ENCODE measurements around the gene CDK6. TPM values are rescaled to one million over a fixed set of nuclear protein-coding genes. Genes with fewer than 3 reads are reported as not detected.

The CDK6 gene
- total RNA-seq, 1 donor from 2014 or later, result 23.3 TPM

DNA sequence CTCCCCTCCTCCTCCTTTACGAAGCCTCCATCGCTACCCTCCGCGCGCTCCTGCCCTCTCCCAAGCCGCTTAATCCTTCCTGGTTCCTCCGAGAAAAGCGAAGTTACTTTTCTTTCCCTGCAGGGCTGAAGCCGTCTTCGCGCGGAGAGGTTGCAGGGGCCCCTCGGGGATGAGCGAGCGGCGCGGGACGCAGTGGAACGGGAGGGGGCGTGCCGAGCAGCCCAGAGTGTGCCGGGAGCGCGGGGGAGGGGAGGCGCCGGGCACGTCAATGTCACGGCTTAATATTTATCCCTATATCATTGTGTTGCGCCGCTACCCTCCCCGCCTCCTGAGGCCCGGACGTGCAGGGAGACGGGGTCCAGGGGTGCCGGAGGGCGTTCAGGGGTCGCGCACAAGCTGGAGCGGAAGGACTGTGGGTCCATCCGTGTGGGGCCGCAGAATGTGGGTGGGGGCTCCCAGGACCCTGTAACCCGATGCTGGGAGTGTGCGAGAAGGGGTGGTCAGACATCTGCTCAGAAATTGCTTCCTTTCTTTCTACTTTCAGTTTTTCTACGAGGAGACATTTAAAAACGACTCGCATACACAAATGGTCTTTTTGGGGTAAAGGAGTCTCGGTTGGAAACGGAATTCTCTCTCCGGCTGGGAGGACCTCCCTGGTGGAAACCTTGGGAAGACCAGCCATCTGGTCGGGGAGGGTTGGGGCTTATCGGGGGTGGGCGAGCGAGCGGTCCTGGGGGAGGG is 2.4 kb downstream of the CDK6 start:
- TF ChIP-seq, protein P1, sequence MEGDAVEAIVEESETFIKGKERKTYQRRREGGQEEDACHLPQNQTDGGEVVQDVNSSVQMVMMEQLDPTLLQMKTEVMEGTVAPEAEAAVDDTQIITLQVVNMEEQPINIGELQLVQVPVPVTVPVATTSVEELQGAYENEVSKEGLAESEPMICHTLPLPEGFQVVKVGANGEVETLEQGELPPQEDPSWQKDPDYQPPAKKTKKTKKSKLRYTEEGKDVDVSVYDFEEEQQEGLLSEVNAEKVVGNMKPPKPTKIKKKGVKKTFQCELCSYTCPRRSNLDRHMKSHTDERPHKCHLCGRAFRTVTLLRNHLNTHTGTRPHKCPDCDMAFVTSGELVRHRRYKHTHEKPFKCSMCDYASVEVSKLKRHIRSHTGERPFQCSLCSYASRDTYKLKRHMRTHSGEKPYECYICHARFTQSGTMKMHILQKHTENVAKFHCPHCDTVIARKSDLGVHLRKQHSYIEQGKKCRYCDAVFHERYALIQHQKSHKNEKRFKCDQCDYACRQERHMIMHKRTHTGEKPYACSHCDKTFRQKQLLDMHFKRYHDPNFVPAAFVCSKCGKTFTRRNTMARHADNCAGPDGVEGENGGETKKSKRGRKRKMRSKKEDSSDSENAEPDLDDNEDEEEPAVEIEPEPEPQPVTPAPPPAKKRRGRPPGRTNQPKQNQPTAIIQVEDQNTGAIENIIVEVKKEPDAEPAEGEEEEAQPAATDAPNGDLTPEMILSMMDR (IDR thresholded peaks at IDR 0.05; ENCODE audit: unreplicated experiment), result peak; percentile 19
- peak; percentile 53 for DNase-seq (ENCODE audit: low spot score, unreplicated experiment)
- H3K4me3 Mint-ChIP-seq (ENCODE audit: low read depth), result peak overlapping the region; percentile 97
- H3K9me3 Mint-ChIP-seq (ENCODE audit: low read depth), result no peaks in the 10 kb centered on the region
- H3K27ac Mint-ChIP-seq, result peak overlapping the region; percentile 96
- H3K4me1 Mint-ChIP-seq (ENCODE audit: low read depth), result peaks cover 30% of the 10 kb centered on the region
- H3K36me3 Mint-ChIP-seq (ENCODE audit: insufficient read depth), result peaks cover 1% of the 10 kb centered on the region
- peaks cover 21% of the 10 kb centered on the region for H3K27me3 Mint-ChIP-seq

DNA sequence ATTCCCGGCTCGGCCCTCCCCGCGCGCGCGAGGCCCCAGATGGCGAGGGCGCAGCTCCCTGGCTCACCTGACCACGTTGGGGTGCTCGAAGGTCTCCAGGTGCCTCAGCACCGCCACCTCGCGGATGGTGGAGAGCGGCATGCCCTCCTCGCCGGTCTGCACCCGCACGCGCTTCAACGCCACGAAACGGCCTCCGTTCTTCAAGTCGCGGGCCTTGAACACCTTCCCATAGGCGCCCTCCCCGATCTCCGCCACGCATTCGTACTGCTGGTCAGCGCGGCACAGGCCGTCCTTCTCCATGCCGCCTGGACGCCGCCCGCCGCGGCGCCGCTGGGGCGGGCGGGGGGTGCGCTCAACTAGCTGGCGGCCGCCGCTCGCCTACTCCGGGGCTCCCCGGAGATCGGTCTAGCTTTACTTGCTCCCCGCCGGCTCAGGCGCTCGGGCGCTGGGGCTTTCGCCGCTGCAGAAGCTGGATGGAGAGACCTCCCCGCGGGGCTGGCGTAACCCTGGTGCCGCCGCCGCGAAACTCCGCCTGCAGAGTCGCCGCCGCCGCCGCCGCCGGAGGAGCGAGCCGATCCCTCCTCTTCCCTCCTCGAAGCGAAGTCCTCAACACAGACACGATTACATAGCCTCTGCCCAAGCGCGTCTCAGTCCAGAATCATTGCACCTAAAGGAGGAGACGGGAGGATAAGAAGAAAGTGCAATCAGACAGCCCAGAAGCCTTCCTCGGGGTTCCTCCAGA is 3.2 kb downstream of the CDK6 start:
- no peaks in the 10 kb centered on the region for H3K9me3 Mint-ChIP-seq (ENCODE audit: low read depth)
- H3K27ac Mint-ChIP-seq, result peak overlapping the region; percentile 96
- H3K4me3 Mint-ChIP-seq (ENCODE audit: low read depth), result peak overlapping the region; percentile 97
- H3K27me3 Mint-ChIP-seq, result peaks cover 17% of the 10 kb centered on the region
- TF ChIP-seq, protein P1 (IDR thresholded peaks at IDR 0.05; ENCODE audit: unreplicated experiment), result peak; percentile 87
- DNase-seq (ENCODE audit: low spot score, unreplicated experiment), result peak; percentile 77
- peaks cover 30% of the 10 kb centered on the region for H3K4me1 Mint-ChIP-seq (ENCODE audit: low read depth)
- H3K36me3 Mint-ChIP-seq (ENCODE audit: insufficient read depth), result peaks cover 1% of the 10 kb centered on the region

DNA sequence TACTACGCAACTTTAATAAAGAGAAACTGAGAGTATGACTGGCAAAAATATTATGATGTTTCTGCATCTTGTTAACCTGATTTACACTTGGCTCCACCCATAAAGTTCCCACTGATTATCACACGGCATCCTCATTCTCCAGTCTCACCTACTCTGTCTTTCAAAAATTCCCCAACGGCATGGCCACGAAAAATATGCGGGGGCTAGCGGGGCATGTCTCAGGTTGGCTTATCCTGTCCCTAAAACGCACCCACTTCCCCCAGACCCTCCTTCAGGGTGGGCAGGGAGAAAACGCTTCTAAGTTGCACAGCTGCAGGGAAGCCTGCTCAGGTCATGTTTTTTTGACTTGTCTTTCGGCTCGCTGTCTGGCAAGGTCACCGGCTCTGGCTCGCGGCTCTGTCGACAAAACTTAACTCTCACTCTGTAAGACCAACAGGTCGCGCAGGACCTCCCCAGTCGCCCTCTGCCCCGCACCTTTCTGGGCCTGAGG is 3.8 kb downstream of the CDK6 start:
- peaks cover 31% of the 10 kb centered on the region for H3K4me1 Mint-ChIP-seq (ENCODE audit: low read depth)
- H3K9me3 Mint-ChIP-seq (ENCODE audit: low read depth), result no peaks in the 10 kb centered on the region

DNA sequence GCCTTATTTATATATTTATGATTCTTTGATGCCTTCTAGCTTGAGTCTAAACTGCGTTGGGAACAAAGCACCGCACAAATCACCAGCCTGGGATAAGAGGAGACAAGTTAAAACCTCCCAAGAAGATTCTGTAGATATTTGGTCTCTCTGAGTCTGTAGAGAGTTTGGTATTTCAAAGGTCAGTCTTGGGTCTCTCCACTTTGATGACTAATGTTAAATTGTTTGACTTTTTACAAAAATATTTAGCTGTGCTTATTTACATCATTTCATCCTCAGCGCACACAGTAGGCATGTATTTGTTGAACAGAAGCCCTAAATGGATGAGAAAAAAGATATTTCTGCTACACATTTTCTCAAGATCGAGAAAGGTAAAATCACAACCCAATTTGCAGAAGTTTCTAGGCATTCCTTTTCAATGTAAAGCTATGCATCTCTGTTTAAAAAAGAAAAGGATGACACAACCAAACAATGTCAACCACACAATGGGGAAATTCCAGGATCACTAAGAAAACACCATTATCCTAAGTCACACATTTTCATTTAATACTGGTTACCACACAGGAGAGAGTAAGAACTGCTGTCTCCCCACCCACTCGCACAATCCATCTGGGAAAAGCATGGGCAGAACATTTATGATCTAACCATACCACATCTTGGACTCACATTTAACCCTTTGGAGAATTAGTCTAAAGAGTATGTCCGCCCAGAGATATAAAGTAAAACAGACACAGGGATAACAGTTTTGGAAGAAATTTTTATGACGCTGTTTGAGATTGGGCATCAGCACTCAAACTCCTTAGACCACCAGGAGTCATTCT is 4.4 kb downstream of the CDK6 start:
- H3K27me3 Mint-ChIP-seq, result peaks cover 11% of the 10 kb centered on the region
- TF ChIP-seq, protein P1 (IDR thresholded peaks at IDR 0.05; ENCODE audit: unreplicated experiment), result no peak
- peak overlapping the region; percentile 97 for H3K4me3 Mint-ChIP-seq (ENCODE audit: low read depth)
- H3K4me1 Mint-ChIP-seq (ENCODE audit: low read depth), result peaks cover 28% of the 10 kb centered on the region
- DNase-seq (ENCODE audit: low spot score, unreplicated experiment), result no peak
- H3K9me3 Mint-ChIP-seq (ENCODE audit: low read depth), result no peaks in the 10 kb centered on the region
- H3K36me3 Mint-ChIP-seq (ENCODE audit: insufficient read depth), result peaks cover 1% of the 10 kb centered on the region
- H3K27ac Mint-ChIP-seq, result peak overlapping the region; percentile 67

More for the DNA sequence above, 3.8 kb downstream of the CDK6 start:
- Mint-ChIP-seq H3K27ac (peak overlapping the region; percentile 76), H3K27me3 (peaks cover 17% of the 10 kb centered on the region), H3K4me3 (ENCODE audit: low read depth) (peak overlapping the region; percentile 97), H3K36me3 (ENCODE audit: insufficient read depth) (peaks cover 1% of the 10 kb centered on the region)
- TF ChIP-seq, protein P1 (IDR thresholded peaks at IDR 0.05; ENCODE audit: unreplicated experiment), result no peak
- DNase-seq (ENCODE audit: low spot score, unreplicated experiment), result no peak
